Left ventricle myocardium inferior (tissue), 1 donor: Measurements from ENCODE around the gene SLC14A1. TPM values are rescaled to one million over a fixed set of nuclear protein-coding genes. Genes with fewer than 3 reads are reported as not detected.
A peak's percentile ranks its signal among the peaks of the same experiment; 100 is the strongest.

ENCODE experiments used
- DNase-seq: peaks from one replicate; pipeline ENCODE4 v3.0.0-alpha.2; 2020
- H3K27ac ChIP-seq: fragments of 200-600 bp; replicated peaks from 2 replicates; pipeline ENCODE4 v1.8.0; 2021
- H3K27me3 ChIP-seq: fragments of 200-600 bp; 2 replicates; pipeline ENCODE4 v1.8.0; 2021; ENCODE audit warnings: low read depth
- H3K36me3 ChIP-seq: fragments of 200-600 bp; 2 replicates; pipeline ENCODE4 v1.8.0; 2021
- H3K4me1 ChIP-seq: fragments of 200-600 bp; 2 replicates; pipeline ENCODE4 v1.8.0; 2021
- H3K4me3 ChIP-seq: fragments of 200-600 bp; 2 replicates; pipeline ENCODE4 v1.8.0; 2021; ENCODE audit warnings: mild to moderate bottlenecking, moderate library complexity
- H3K9me3 ChIP-seq: fragments of 200-600 bp; replicated peaks from 2 replicates; pipeline ENCODE4 v1.8.0; 2021
- CTCF ChIP-seq: fragments of 200-600 bp; IDR thresholded peaks from 2 replicates; pipeline ENCODE4 v1.8.0; 2021; ENCODE audit warnings: antibody characterized with exemption, mild to moderate bottlenecking, borderline replicate concordance
- intact Hi-C: fragments of 100-400 bp; cut with micrococcal nuclease; formaldehyde crosslinking; loops from one replicate; pipeline ENCODE4 v1.11.0; 2022
- total RNA-seq: library from RNA; stranded (reverse); fragmentation: NEBNext Ultra II Directional; extraction: Animal tissue kit (Norgen Biotek cat#: 25700); gene quantifications from one replicate; pipeline ENCODE4 v1.2.1, GENCODE V29; 2021
- donor health status: DM: no; HTN: yes; CAD: no; lungs with severe emphysema.

Gene SLC14A1
- total RNA-seq, 1 donor from 2014 or later: 22.1 TPM

- Histone ChIP-seq H3K36me3 (no peaks in the 10 kb centered on the region), H3K9me3 (no peaks in the 10 kb centered on the region), H3K4me3 (peak overlapping the region; percentile 31), H3K27ac (peak overlapping the region; percentile 60), H3K4me1 (peaks cover 47% of the 10 kb centered on the region), H3K27me3 (no peaks in the 10 kb centered on the region)
- peak; percentile 30 for TF ChIP-seq CTCF
- intact Hi-C loops: no loop called here
- DNase-seq: no peak
These were observed 22.0 kb downstream of the SLC14A1 start for GRCh38 chr18:45745817-45746461.

- no peak for DNase-seq
- Histone ChIP-seq H3K36me3 (no peaks in the 10 kb centered on the region), H3K27me3 (no peaks in the 10 kb centered on the region), H3K4me3 (no peak overlapping the region), H3K4me1 (peaks cover 43% of the 10 kb centered on the region), H3K27ac (no peak overlapping the region), H3K9me3 (no peaks in the 10 kb centered on the region)
- intact Hi-C loops: no loop called here
- no peak for TF ChIP-seq CTCF
These were observed 24.5 kb downstream of the SLC14A1 start for GRCh38 chr18:45748501-45748900.

- TF ChIP-seq CTCF: no peak
- Histone ChIP-seq H3K9me3 (no peaks in the 10 kb centered on the region), H3K4me1 (peaks cover 41% of the 10 kb centered on the region), H3K4me3 (no peak overlapping the region), H3K27ac (no peak overlapping the region), H3K36me3 (no peaks in the 10 kb centered on the region), H3K27me3 (no peaks in the 10 kb centered on the region)
- no peak for DNase-seq
- intact Hi-C loops: no loop called here
These were observed 26.1 kb downstream of the SLC14A1 start for GRCh38 chr18:45749918-45750689.

- no peak for DNase-seq
- H3K9me3 ChIP-seq: no peaks in the 10 kb centered on the region
- no peak overlapping the region for H3K27ac ChIP-seq
- no peak overlapping the region for H3K4me3 ChIP-seq
- H3K4me1 ChIP-seq: peaks cover 41% of the 10 kb centered on the region
- H3K36me3 ChIP-seq: no peaks in the 10 kb centered on the region
- TF ChIP-seq CTCF: no peak
- intact Hi-C loops: no loop called here
- H3K27me3 ChIP-seq: no peaks in the 10 kb centered on the region
These were observed 27.8 kb downstream of the SLC14A1 start for GRCh38 chr18:45751766-45752165.

GRCh38 chr18:45752681-45753080, 28.7 kb downstream of the SLC14A1 start:
- H3K27ac ChIP-seq: no peak overlapping the region
- no peak for DNase-seq
- no peaks in the 10 kb centered on the region for H3K9me3 ChIP-seq
- H3K27me3 ChIP-seq: no peaks in the 10 kb centered on the region
- H3K36me3 ChIP-seq: no peaks in the 10 kb centered on the region
- intact Hi-C loops: no loop called here
- no peak for TF ChIP-seq CTCF
- no peak overlapping the region for H3K4me3 ChIP-seq
- H3K4me1 ChIP-seq: peaks cover 34% of the 10 kb centered on the region
